Activated CD8-positive, alpha-beta memory T cell treated with anti-CD3 and anti-CD28 coated beads, Interleukin-2, amount 10 ng/mL, durations not matched to agents 7 days and 5 days (primary cell): ENCODE data around the gene TRA2A. TPM values are rescaled to one million over a fixed set of nuclear protein-coding genes. Genes with fewer than 3 reads are reported as not detected.
A peak's percentile ranks its signal among the peaks of the same experiment; 100 is the strongest.
"Not testable (repeated sequence)": the region's sequence is repeated elsewhere in the genome, so short reads cannot be mapped to it uniquely, and the experiment has no call there.

Source experiments
- ATAC-seq: fragments of 150-1000 bp; cut with Tn5 transposase; one replicate; pipeline ENCODE4 v1.10.0; 2021; ENCODE audit warnings: moderate library complexity
- CTCF ChIA-PET: fragments of 350-600 bp; sonication (Branson Sonifier 250); formaldehyde crosslinking; loops from one replicate; lab custom pipeline; 2021; ENCODE audit warnings: antibody characterized with exemption; lab: Charles Lee
- DNase-seq: peaks from one replicate; pipeline ENCODE4 v3.0.0-alpha.2; 2020
- H3K27ac Mint-ChIP-seq: one replicate; pipeline ENCODE4 v1.8.0; 2021; ENCODE audit warnings: mild to moderate bottlenecking, mixed read lengths
- H3K27me3 Mint-ChIP-seq: one replicate; pipeline ENCODE4 v1.8.0; 2021; ENCODE audit warnings: mixed read lengths
- H3K36me3 Mint-ChIP-seq: one replicate; pipeline ENCODE4 v1.8.0; 2021; ENCODE audit warnings: mild to moderate bottlenecking, mixed read lengths
- H3K4me1 Mint-ChIP-seq: one replicate; pipeline ENCODE4 v1.8.0; 2021; ENCODE audit warnings: mixed read lengths
- H3K4me3 Mint-ChIP-seq: one replicate; pipeline ENCODE4 v1.8.0; 2021; ENCODE audit warnings: mild to moderate bottlenecking, moderate library complexity, mixed read lengths
- H3K9me3 Mint-ChIP-seq: one replicate; pipeline ENCODE4 v1.8.0; 2022; ENCODE audit warnings: low read depth, mixed read lengths
- total RNA-seq, 2 experiments: library from RNA; stranded (reverse); gene quantifications; one replicate each; pipeline ENCODE4 v1.2.3, GENCODE V29; 2021

Gene TRA2A
- total RNA-seq, 2 experiments from 2014 or later: 108 to 113 TPM

- not testable (repeated sequence) for H3K4me3 Mint-ChIP-seq, ATAC-seq, H3K4me1 Mint-ChIP-seq, H3K27ac Mint-ChIP-seq, H3K36me3 Mint-ChIP-seq, H3K9me3 Mint-ChIP-seq, H3K27me3 Mint-ChIP-seq, DNase-seq
- CTCF ChIA-PET: interaction anchor here (0.9 to 1.4 kb wide), 3 partner anchors 9 to 131 kb away, joined by 3 read pairs; no protein-coding TSS in a partner anchor
Measured at GRCh38 chr7:23488714-23489113, 43.1 kb downstream of the TRA2A start.

GRCh38 chr7:23487670-23488069 is 44.1 kb downstream of the TRA2A start:
- Mint-ChIP-seq H3K36me3 (peaks cover 2% of the 10 kb centered on the region), H3K9me3 (no peaks in the 10 kb centered on the region), H3K4me1 (peaks cover 5% of the 10 kb centered on the region), H3K4me3 (no peak overlapping the region), H3K27ac (no peak overlapping the region), H3K27me3 (peaks cover 4% of the 10 kb centered on the region)
- no peak for ATAC-seq
- CTCF ChIA-PET: interaction anchor here (0.7 kb wide), 1 partner anchor 85 kb away, joined by 3 read pairs; no protein-coding TSS in a partner anchor
- DNase-seq: no peak

GRCh38 chr7:23486002-23486773 is 45.6 kb downstream of the TRA2A start:
- CTCF ChIA-PET: no interaction called here

GRCh38 chr7:23482686-23483085 is 49.1 kb downstream of the TRA2A start:
- H3K27me3 Mint-ChIP-seq: peaks cover 34% of the 10 kb centered on the region
- no peaks in the 10 kb centered on the region for H3K36me3 Mint-ChIP-seq
- H3K9me3 Mint-ChIP-seq: no peaks in the 10 kb centered on the region
- no peaks in the 10 kb centered on the region for H3K4me1 Mint-ChIP-seq
- ATAC-seq (no peak), DNase-seq (no peak)
- H3K27ac Mint-ChIP-seq: no peak overlapping the region
- CTCF ChIA-PET: no interaction called here
- no peak overlapping the region for H3K4me3 Mint-ChIP-seq

More at GRCh38 chr7:23486002-23486773, 45.6 kb downstream of the TRA2A start:
- Mint-ChIP-seq H3K27ac (no peak overlapping the region), H3K4me3 (no peak overlapping the region), H3K27me3 (peaks cover 14% of the 10 kb centered on the region), H3K4me1 (peaks cover 5% of the 10 kb centered on the region), H3K36me3 (peaks cover 2% of the 10 kb centered on the region), H3K9me3 (no peaks in the 10 kb centered on the region)
- no peak for ATAC-seq
- DNase-seq: no peak

GRCh38 chr7:23477962-23478866 is 53.6 kb downstream of the TRA2A start:
- CTCF ChIA-PET: interaction anchor here (0.9 to 1.4 kb wide), 2 partner anchors 42 to 202 kb away, joined by 3 to 4 read pairs; no protein-coding TSS in a partner anchor
- ATAC-seq (no peak), DNase-seq (no peak)
- Mint-ChIP-seq H3K4me3 (no peak overlapping the region), H3K36me3 (no peaks in the 10 kb centered on the region), H3K27ac (no peak overlapping the region), H3K9me3 (no peaks in the 10 kb centered on the region), H3K27me3 (peaks cover 62% of the 10 kb centered on the region), H3K4me1 (peaks cover 8% of the 10 kb centered on the region)

GRCh38 chr7:23477157-23477499 is 54.7 kb downstream of the TRA2A start:
- Mint-ChIP-seq H3K4me1 (peaks cover 9% of the 10 kb centered on the region), H3K9me3 (no peaks in the 10 kb centered on the region), H3K4me3 (no peak overlapping the region), H3K27ac (no peak overlapping the region), H3K27me3 (peaks cover 67% of the 10 kb centered on the region), H3K36me3 (no peaks in the 10 kb centered on the region)
- DNase-seq: no peak
- ATAC-seq: no peak
- CTCF ChIA-PET: no interaction called here

- H3K4me1 Mint-ChIP-seq: peaks cover 10% of the 10 kb centered on the region
- no peak overlapping the region for H3K27ac Mint-ChIP-seq
- ATAC-seq (no peak), DNase-seq (no peak)
- no peak overlapping the region for H3K4me3 Mint-ChIP-seq
- no peaks in the 10 kb centered on the region for H3K9me3 Mint-ChIP-seq
- CTCF ChIA-PET: no interaction called here
- peaks cover 69% of the 10 kb centered on the region for H3K27me3 Mint-ChIP-seq
- no peaks in the 10 kb centered on the region for H3K36me3 Mint-ChIP-seq
Measured at GRCh38 chr7:23476286-23477156, 55.3 kb downstream of the TRA2A start.

- no peaks in the 10 kb centered on the region for H3K36me3 Mint-ChIP-seq
- no peak for ATAC-seq
- no peak overlapping the region for H3K27ac Mint-ChIP-seq
- H3K4me3 Mint-ChIP-seq: no peak overlapping the region
- H3K27me3 Mint-ChIP-seq: peaks cover 66% of the 10 kb centered on the region
- no peaks in the 10 kb centered on the region for H3K9me3 Mint-ChIP-seq
- CTCF ChIA-PET: no interaction called here
- H3K4me1 Mint-ChIP-seq: peaks cover 18% of the 10 kb centered on the region
- DNase-seq: no peak
Measured at GRCh38 chr7:23475576-23475839, 56.3 kb downstream of the TRA2A start.

GRCh38 chr7:23474829-23475575 is 56.8 kb downstream of the TRA2A start:
- no peaks in the 10 kb centered on the region for H3K36me3 Mint-ChIP-seq
- DNase-seq: no peak
- H3K27me3 Mint-ChIP-seq: peaks cover 66% of the 10 kb centered on the region
- H3K4me3 Mint-ChIP-seq: peak overlapping the region; percentile 74
- CTCF ChIA-PET: interaction anchor here (1.2 kb wide), 1 partner anchor 36 kb away, joined by 4 read pairs; no protein-coding TSS in a partner anchor
- ATAC-seq: no peak
- no peaks in the 10 kb centered on the region for H3K9me3 Mint-ChIP-seq
- H3K4me1 Mint-ChIP-seq: peaks cover 23% of the 10 kb centered on the region
- H3K27ac Mint-ChIP-seq: peak overlapping the region; percentile 49

- Mint-ChIP-seq H3K4me1 (peaks cover 26% of the 10 kb centered on the region), H3K36me3 (no peaks in the 10 kb centered on the region), H3K27me3 (peaks cover 68% of the 10 kb centered on the region), H3K4me3 (peak overlapping the region; percentile 74), H3K27ac (peak overlapping the region; percentile 49), H3K9me3 (no peaks in the 10 kb centered on the region)
- CTCF ChIA-PET: interaction anchor here (1.2 to 2.0 kb wide), 2 partner anchors 37 to 70 kb away, joined by 4 to 8 read pairs; no protein-coding TSS in a partner anchor
- peak; percentile 89 for ATAC-seq
- peak; percentile 94 for DNase-seq
Measured at GRCh38 chr7:23474094-23474828, 57.5 kb downstream of the TRA2A start.

- DNase-seq: no peak
- peak; percentile 46 for ATAC-seq
- peaks cover 29% of the 10 kb centered on the region for H3K4me1 Mint-ChIP-seq
- no peaks in the 10 kb centered on the region for H3K36me3 Mint-ChIP-seq
- peaks cover 66% of the 10 kb centered on the region for H3K27me3 Mint-ChIP-seq
- CTCF ChIA-PET: interaction anchor here (1.5 to 2.0 kb wide), 2 partner anchors 70 to 200 kb away, joined by 4 to 8 read pairs; no protein-coding TSS in a partner anchor
- H3K27ac Mint-ChIP-seq: no peak overlapping the region
- H3K9me3 Mint-ChIP-seq: no peaks in the 10 kb centered on the region
- H3K4me3 Mint-ChIP-seq: peak overlapping the region; percentile 74
Measured at GRCh38 chr7:23473844-23474093, 58.0 kb downstream of the TRA2A start.
